Tibial nerve (tissue), 4 donors: ENCODE data around the gene ALB. TPM values are rescaled to one million over a fixed set of nuclear protein-coding genes. Genes with fewer than 3 reads are reported as not detected.
A peak's percentile ranks its signal among the peaks of the same experiment; 100 is the strongest.

Experiments
- DNase-seq, 2 donors: peaks; one replicate each; pipeline ENCODE4 v3.0.0-alpha.2; 2019; ENCODE audit warnings: low spot score in 2 of 2
- H3K27ac ChIP-seq, 4 donors: fragments of 200-600 bp; sonication (generic) in 3 of 4; one replicate each; pipeline ENCODE4 v1.5.1; 2017 to 2019; ENCODE audit warnings: mild to moderate bottlenecking in 1 of 4
- H3K27me3 ChIP-seq, 2 donors: fragments of 200-600 bp; sonication (generic) in 1 of 2; one replicate each; pipeline versions ENCODE4 v1.5.1 to v1.6.0; 2017 to 2019
- H3K36me3 ChIP-seq, 3 donors: fragments of 200-600 bp; sonication (generic); one replicate each; pipeline ENCODE4 v1.5.1; 2018 to 2019
- H3K4me1 ChIP-seq, 4 donors: fragments of 200-600 bp; sonication (generic) in 3 of 4; one replicate each; pipeline ENCODE4 v1.5.1; 2017 to 2019
- H3K4me3 ChIP-seq, 4 donors: fragments of 200-600 bp; sonication (generic) in 3 of 4; one replicate each; pipeline ENCODE4 v1.5.1; 2017 to 2019; ENCODE audit warnings: mild to moderate bottlenecking in 1 of 4, moderate library complexity in 1 of 4
- H3K9me3 ChIP-seq, 4 donors: fragments of 200-600 bp; sonication (generic) in 3 of 4; one replicate each; pipeline ENCODE4 v1.5.1; 2017 to 2019
- EP300 ChIP-seq, 2 donors: sonication (generic); formaldehyde crosslinking; IDR thresholded peaks; one replicate each; pipeline ENCODE4 v1.6.1; 2017; ENCODE audit warnings: antibody characterized with exemption in 2 of 2, mild to moderate bottlenecking in 1 of 2
- POLR2A ChIP-seq, 2 donors: fragments of 450-650 bp; IDR thresholded peaks; one replicate each; pipeline ENCODE4 v1.6.1; 2017; ENCODE audit warnings: antibody characterized with exemption in 2 of 2, mild to moderate bottlenecking in 2 of 2, moderate library complexity in 2 of 2
- WGBS, 2 donors: methylation state at CpG; one replicate each; pipeline ENCODE4 v1.1.5; 2018; 5-methylcytosine and 5-hydroxymethylcytosine counted together
- total RNA-seq, 4 donors: library from RNA; depleted of rRNA; stranded (reverse); fragments of >200 nt; gene quantifications; one replicate each; pipeline ENCODE4 v1.1.0, GENCODE V29; 2016
- TF ChIP-seq, protein P1 (sequence below), 5 experiments: fragments of 200-600 bp in 3 of 5; fragments of 450-650 bp in 2 of 5; sonication (generic) in 3 of 5; IDR thresholded peaks; one replicate each; pipeline ENCODE4 v1.5.1; 2016 to 2019; ENCODE audit warnings: antibody characterized with exemption in 5 of 5, mild to moderate bottlenecking in 3 of 5, moderate library complexity in 2 of 5

The ALB gene
- total RNA-seq, 4 donors from 2014 or later: 1.7 to 2.4 (median 2.4) TPM; not detected in 1

DNA sequence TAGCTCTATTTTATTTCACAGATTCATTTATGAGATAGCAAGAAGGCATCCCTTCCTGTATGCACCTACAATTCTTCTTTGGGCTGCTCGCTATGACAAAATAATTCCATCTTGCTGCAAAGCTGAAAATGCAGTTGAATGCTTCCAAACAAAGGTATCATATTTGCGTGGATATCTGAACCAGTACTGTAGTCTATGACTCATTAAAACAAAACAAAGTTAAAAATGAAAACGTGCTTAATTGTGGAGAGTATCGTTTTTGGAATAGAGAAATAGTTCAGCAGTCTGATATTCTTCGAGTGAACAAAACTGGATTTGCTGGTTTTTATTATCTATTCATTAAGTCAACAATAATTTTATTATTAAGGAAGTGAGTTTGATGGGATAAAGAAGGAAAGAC is 38.2 kb downstream of the ALB start:
- no peaks in the 10 kb centered on the region for H3K4me1 ChIP-seq
- WGBS, 2 donors: 72% methylated on average over 5 of the region's 5 CpGs
- H3K4me3 ChIP-seq: no peak overlapping the region
- H3K36me3 ChIP-seq: no peaks in the 10 kb centered on the region
- TF ChIP-seq, protein P1, sequence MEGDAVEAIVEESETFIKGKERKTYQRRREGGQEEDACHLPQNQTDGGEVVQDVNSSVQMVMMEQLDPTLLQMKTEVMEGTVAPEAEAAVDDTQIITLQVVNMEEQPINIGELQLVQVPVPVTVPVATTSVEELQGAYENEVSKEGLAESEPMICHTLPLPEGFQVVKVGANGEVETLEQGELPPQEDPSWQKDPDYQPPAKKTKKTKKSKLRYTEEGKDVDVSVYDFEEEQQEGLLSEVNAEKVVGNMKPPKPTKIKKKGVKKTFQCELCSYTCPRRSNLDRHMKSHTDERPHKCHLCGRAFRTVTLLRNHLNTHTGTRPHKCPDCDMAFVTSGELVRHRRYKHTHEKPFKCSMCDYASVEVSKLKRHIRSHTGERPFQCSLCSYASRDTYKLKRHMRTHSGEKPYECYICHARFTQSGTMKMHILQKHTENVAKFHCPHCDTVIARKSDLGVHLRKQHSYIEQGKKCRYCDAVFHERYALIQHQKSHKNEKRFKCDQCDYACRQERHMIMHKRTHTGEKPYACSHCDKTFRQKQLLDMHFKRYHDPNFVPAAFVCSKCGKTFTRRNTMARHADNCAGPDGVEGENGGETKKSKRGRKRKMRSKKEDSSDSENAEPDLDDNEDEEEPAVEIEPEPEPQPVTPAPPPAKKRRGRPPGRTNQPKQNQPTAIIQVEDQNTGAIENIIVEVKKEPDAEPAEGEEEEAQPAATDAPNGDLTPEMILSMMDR (IDR thresholded peaks at IDR 0.05): no peak
- TF ChIP-seq EP300 (IDR thresholded peaks at IDR 0.05) (no peak), POLR2A (IDR thresholded peaks at IDR 0.05) (no peak)
- DNase-seq: no peak
- H3K27ac ChIP-seq: no peak overlapping the region
- no peaks in the 10 kb centered on the region for H3K27me3 ChIP-seq
- H3K9me3 ChIP-seq: no peaks in the 10 kb centered on the region

DNA sequence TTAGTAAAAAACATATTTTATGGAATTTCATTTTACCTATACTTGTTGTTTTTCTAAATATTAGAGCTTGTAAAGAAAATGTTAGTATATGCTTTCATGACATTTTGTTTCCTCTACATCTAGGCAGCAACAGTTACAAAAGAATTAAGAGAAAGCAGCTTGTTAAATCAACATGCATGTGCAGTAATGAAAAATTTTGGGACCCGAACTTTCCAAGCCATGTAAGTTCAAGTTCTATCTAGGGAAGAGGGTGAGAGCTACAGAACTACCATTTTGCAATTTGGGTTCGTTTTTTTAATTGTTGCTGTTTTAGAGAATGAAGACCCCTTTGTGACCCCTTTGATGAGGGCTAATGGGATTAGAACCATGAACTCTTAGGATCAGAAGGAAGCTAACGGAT is 39.1 kb downstream of the ALB start:
- Histone ChIP-seq H3K4me1 (no peaks in the 10 kb centered on the region), H3K4me3 (no peak overlapping the region), H3K9me3 (no peaks in the 10 kb centered on the region), H3K27me3 (no peaks in the 10 kb centered on the region), H3K36me3 (no peaks in the 10 kb centered on the region), H3K27ac (no peak overlapping the region)
- WGBS, 2 donors: 58 to 60% methylated on average over 3 of the region's 3 CpGs
- no peak for TF ChIP-seq POLR2A (IDR thresholded peaks at IDR 0.05)
- DNase-seq: no peak

DNA sequence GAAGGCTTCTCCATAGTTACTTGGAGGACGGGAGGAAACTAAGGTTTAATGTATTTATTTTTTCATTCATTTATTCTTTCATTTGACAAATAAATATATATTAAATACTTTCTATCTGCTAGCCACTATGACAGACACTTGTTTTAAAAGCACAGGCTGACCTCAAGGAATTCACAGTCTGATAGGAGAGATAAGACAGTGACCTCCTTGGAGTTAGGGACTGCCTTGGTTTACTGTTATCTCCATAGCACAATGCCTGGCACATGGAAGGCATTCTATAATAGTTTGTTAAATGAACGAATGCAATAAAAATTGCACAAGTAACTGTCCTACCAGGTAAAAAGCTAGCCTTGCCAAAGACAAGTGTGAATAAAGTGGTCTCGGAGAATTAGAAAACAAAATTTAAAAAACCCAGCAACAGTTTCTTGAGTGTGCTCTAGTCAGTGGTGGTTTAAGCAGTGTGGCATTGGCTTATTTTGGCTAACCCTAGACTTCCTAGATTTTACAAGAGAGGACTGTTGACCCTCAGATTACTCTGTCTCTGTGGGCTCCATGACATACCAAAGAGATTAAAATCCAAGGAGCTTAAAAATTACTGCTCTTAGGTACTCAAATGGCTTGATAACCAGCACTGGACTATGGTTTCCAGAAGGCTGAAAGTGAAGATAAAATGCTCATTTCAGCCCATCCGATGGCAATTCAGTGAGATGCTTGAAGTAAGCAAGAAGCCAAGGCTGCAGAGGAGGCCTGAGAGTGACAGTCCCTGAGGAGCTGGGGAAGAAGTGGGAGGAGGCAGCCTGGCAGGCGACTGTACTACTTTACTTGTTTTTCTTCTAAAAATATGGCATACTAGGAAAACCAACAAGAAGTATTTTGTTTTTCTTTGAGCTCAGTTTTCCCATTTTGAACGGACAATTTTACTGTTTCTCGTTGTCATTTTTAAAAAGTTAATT is 41.6 kb downstream of the ALB start:
- peaks cover 0 to under 1% (median 0%) of the 10 kb centered on the region in 4 donors for H3K4me1 ChIP-seq
- WGBS, 2 donors: 76 to 80% methylated on average over 7 of the region's 7 CpGs
- no peak overlapping the region for H3K27ac ChIP-seq
- DNase-seq: no peak
- no peaks in the 10 kb centered on the region for H3K9me3 ChIP-seq
- H3K36me3 ChIP-seq: no peaks in the 10 kb centered on the region
- H3K4me3 ChIP-seq: no peak overlapping the region
- H3K27me3 ChIP-seq: no peaks in the 10 kb centered on the region
- TF ChIP-seq EP300 (IDR thresholded peaks at IDR 0.05): no peak
- no peak for TF ChIP-seq POLR2A (IDR thresholded peaks at IDR 0.05)
- TF ChIP-seq, protein P1 (IDR thresholded peaks at IDR 0.05): no peak

DNA sequence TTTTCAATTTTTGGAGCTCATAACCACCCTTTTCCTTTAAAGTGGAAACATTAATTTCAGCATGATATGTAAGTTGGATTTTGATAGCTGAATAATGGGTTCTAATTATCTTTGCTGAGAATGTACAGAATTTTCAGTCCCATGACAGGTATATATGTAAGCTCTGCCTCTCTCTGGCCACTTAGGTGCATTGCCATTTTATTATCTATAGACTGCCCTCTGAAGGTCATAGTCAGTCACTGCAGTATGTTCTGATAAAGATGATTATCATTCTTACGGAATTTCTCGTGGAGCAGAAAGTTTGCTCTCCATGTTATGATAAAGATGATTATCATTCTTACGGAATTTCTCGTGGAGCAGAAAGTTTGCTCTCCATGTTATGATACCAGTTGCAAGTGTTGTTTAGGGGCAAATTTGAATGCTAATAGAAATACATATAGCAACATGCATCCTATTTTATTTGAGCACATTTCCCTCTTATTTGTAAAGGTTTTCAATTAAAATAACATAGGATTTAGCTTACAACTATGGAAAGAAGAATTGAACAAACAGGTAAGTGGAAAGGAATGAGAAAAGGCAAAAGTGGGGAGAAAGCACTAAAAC is 42.4 kb downstream of the ALB start:
- 11 to 17% methylated on average over 4 of the region's 4 CpGs for WGBS, 2 donors
- peak in 1 of 2 donors; percentile 16 for DNase-seq
- Histone ChIP-seq H3K27ac (no peak overlapping the region), H3K4me3 (no peak overlapping the region), H3K27me3 (no peaks in the 10 kb centered on the region), H3K36me3 (no peaks in the 10 kb centered on the region), H3K9me3 (no peaks in the 10 kb centered on the region), H3K4me1 (peaks cover 0 to 8% (median 0%) of the 10 kb centered on the region in 4 donors)
- TF ChIP-seq POLR2A (IDR thresholded peaks at IDR 0.05) (no peak), EP300 (IDR thresholded peaks at IDR 0.05) (no peak)
- TF ChIP-seq, protein P1 (IDR thresholded peaks at IDR 0.05): peak; percentile 27 to 45 (median 42)

DNA sequence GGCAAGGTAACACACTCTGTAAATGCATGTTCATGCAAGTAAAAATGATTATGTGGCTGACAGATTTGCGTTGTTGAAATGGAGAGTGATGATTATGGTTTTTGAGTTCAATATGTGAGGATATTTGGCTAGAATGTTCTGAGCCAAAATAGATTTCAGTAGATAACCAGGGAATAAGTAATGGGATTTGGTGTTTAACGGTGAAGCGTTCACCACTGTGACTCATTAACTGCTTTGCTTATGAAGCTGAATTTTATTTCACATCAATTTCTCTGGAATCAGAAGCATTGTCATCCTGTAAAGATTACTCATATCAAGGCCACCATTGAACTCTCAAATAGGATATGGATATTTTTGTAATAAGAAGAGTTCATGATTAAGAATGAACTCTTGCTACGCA is 43.6 kb downstream of the ALB start:
- H3K36me3 ChIP-seq: no peaks in the 10 kb centered on the region
- no peak for DNase-seq
- no peak overlapping the region for H3K27ac ChIP-seq
- no peaks in the 10 kb centered on the region for H3K9me3 ChIP-seq
- H3K4me3 ChIP-seq: no peak overlapping the region
- no peaks in the 10 kb centered on the region for H3K27me3 ChIP-seq
- TF ChIP-seq EP300 (IDR thresholded peaks at IDR 0.05): no peak
- H3K4me1 ChIP-seq: peaks cover 0 to 8% (median 0%) of the 10 kb centered on the region in 4 donors
- WGBS, 2 donors: 84% methylated on average over 4 of the region's 4 CpGs
